ENCODE data around the gene NRARP. TPM values are rescaled to one million over a fixed set of nuclear protein-coding genes. Genes with fewer than 3 reads are reported as not detected.

Gene NRARP
- total and polyA plus RNA-seq, 2 of the 13 experiments (the other 11 are each of a cell fraction or from before 2014, with no cell fraction given), result 0.22 to 0.46 TPM

- TF ChIP-seq HIC2 (CRISPR knock-in tag; IDR thresholded peaks at IDR 0.05; ENCODE audit: low read depth) (no peak), FIP1L1 (IDR thresholded peaks at IDR 0.05; ENCODE audit: borderline replicate concordance, insufficient read depth, low read depth, low read length) (no peak), ARNT (IDR thresholded peaks at IDR 0.05) (no peak), ZNF564 (CRISPR knock-in tag; IDR thresholded peaks at IDR 0.05) (0 out of 2 replicates have a peak, but pooled peaks have one; percentile 36), ZMYM3 (CRISPR knock-in tag; IDR thresholded peaks at IDR 0.05) (no peak), THAP8 (CRISPR knock-in tag; IDR thresholded peaks at IDR 0.05; ENCODE audit: borderline replicate concordance) (0 out of 2 replicates have a peak, but pooled peaks have one; percentile 54), ZNF672 (CRISPR knock-in tag; IDR thresholded peaks at IDR 0.05) (no peak), SP140L (CRISPR knock-in tag; IDR thresholded peaks at IDR 0.05; ENCODE audit: borderline replicate concordance) (no peak), ZNF75D (CRISPR knock-in tag; IDR thresholded peaks at IDR 0.05; ENCODE audit: borderline replicate concordance) (no peak), KLF11 (CRISPR knock-in tag; IDR thresholded peaks at IDR 0.05) (no peak), KDM4B (CRISPR knock-in tag; IDR thresholded peaks at IDR 0.05) (no peak), NFE2L1 (CRISPR knock-in tag; IDR thresholded peaks at IDR 0.05; ENCODE audit: borderline replicate concordance) (no peak), NCOA2 (CRISPR knock-in tag; IDR thresholded peaks at IDR 0.05) (0 out of 2 replicates have a peak, but pooled peaks have one; percentile 13), FOXC1 (CRISPR knock-in tag; IDR thresholded peaks at IDR 0.05; ENCODE audit: borderline replicate concordance) (no peak), THAP9 (CRISPR knock-in tag; IDR thresholded peaks at IDR 0.05; ENCODE audit: borderline replicate concordance) (no peak), MTF2 (CRISPR knock-in tag; IDR thresholded peaks at IDR 0.05; ENCODE audit: borderline replicate concordance) (no peak), ETV5 (CRISPR knock-in tag; IDR thresholded peaks at IDR 0.05; ENCODE audit: borderline replicate concordance) (no peak), TAF1 (CRISPR knock-in tag; IDR thresholded peaks at IDR 0.05) (no peak), ZNF788 (CRISPR knock-in tag; IDR thresholded peaks at IDR 0.05; ENCODE audit: borderline replicate concordance) (no peak), ZSCAN30 (CRISPR knock-in tag; IDR thresholded peaks at IDR 0.05) (no peak), MAF1 (CRISPR knock-in tag; IDR thresholded peaks at IDR 0.05; ENCODE audit: borderline replicate concordance) (no peak), ZXDC (CRISPR knock-in tag; IDR thresholded peaks at IDR 0.05) (no peak), ZNF501 (CRISPR knock-in tag; IDR thresholded peaks at IDR 0.05) (peak; percentile 20; the same call in 1 of the 2 replicates), ZNF737 (CRISPR knock-in tag; IDR thresholded peaks at IDR 0.05; ENCODE audit: borderline replicate concordance) (no peak)
These were observed 7.3 kb downstream of the NRARP start (continued) for GRCh38 chr9:137294681-137295237.
